ENCODE results near the gene RITA1. TPM values are rescaled to one million over a fixed set of nuclear protein-coding genes. Genes with fewer than 3 reads are reported as not detected.

RITA1 gene
- total RNA-seq, 2 experiments from 2014 or later = 18.5 to 19.1 TPM

GRCh38 chr12:113149361-113150150 lies 36.0 kb upstream of the RITA1 start, which contains the start of gene CFAP73:
Gene CFAP73 (plus strand): TSS chr12:113149724. CDS start chr12:113149858, 134 bp downstream.
- ATAC-seq (no peak), DNase-seq (peak; percentile 41)
- intact Hi-C loops (cut with micrococcal nuclease) = loop anchor here (5.0 kb wide), 1 partner anchor 102 kb away; no protein-coding TSS in a partner anchor
- Mint-ChIP-seq H3K4me3 (no peak within 1 kb of the TSS), H3K4me1 (ENCODE audit: low read depth) (peaks cover 17% of the 10 kb centered on the region), H3K9me3 (peaks cover 5% of the 10 kb centered on the region), H3K27me3 (peaks cover 14% of the 10 kb centered on the region), H3K36me3 (ENCODE audit: low read depth) (no peaks in the 10 kb centered on the region), H3K27ac (no peak within 1 kb of the TSS)
- ChIA-PET POLR2A (no interaction called here), CTCF (interaction anchor here (1.6 to 5.7 kb wide), 4 partner anchors 14 to 100 kb away, joined by 5 to 35 read pairs (median 8); partner anchors contain the start of gene RASAL1)
- TF ChIP-seq CTCF (IDR thresholded peaks at IDR 0.05) = no peak

- POLR2A ChIA-PET = interaction anchor here (2.4 kb wide), 1 partner anchor 17 kb away, joined by 12 read pairs; the partner anchor contains the start of gene RASAL1
- Mint-ChIP-seq H3K27ac (no peak overlapping the region), H3K36me3 (ENCODE audit: low read depth) (no peaks in the 10 kb centered on the region), H3K9me3 (peaks cover 5% of the 10 kb centered on the region), H3K27me3 (peaks cover 21% of the 10 kb centered on the region), H3K4me1 (ENCODE audit: low read depth) (peaks cover 19% of the 10 kb centered on the region), H3K4me3 (peak overlapping the region; percentile 72)
- no peak for TF ChIP-seq CTCF (IDR thresholded peaks at IDR 0.05)
- intact Hi-C loops (cut with micrococcal nuclease) = loop anchor here (5.0 kb wide), 1 partner anchor 104 kb away; no protein-coding TSS in a partner anchor
- ATAC-seq (no peak), DNase-seq (no peak)
- CTCF ChIA-PET = interaction anchor here (1.5 to 8.7 kb wide), 8 partner anchors 10 to 158 kb away, joined by 3 to 65 read pairs (median 10); partner anchors contain the start of gene RASAL1
Measured at GRCh38 chr12:113151655-113152054, 33.9 kb upstream of the RITA1 start.

GRCh38 chr12:113152196-113152834 lies 33.2 kb upstream of the RITA1 start:
- ATAC-seq (no peak), DNase-seq (no peak)
- peaks cover 21% of the 10 kb centered on the region for H3K27me3 Mint-ChIP-seq
- ChIA-PET POLR2A (interaction anchor here (1.1 to 2.4 kb wide), 3 partner anchors 10 to 85 kb away, joined by 4 to 12 read pairs (median 5); partner anchors contain the start of gene RASAL1), CTCF (interaction anchor here (0.8 to 8.7 kb wide), 23 partner anchors 10 to 165 kb away, joined by 3 to 65 read pairs (median 5); partner anchors contain the start of gene RASAL1)
- H3K4me1 Mint-ChIP-seq (ENCODE audit: low read depth) = peaks cover 24% of the 10 kb centered on the region
- no peak for TF ChIP-seq CTCF (IDR thresholded peaks at IDR 0.05)
- intact Hi-C loops (cut with micrococcal nuclease) = loop anchor here (5.0 kb wide), 1 partner anchor 105 kb away; no protein-coding TSS in a partner anchor
- no peaks in the 10 kb centered on the region for H3K36me3 Mint-ChIP-seq (ENCODE audit: low read depth)
- peak overlapping the region; percentile 72 for H3K4me3 Mint-ChIP-seq
- peaks cover 3% of the 10 kb centered on the region for H3K9me3 Mint-ChIP-seq
- no peak overlapping the region for H3K27ac Mint-ChIP-seq

GRCh38 chr12:113152835-113153814 lies 32.4 kb upstream of the RITA1 start:
- Mint-ChIP-seq H3K36me3 (ENCODE audit: low read depth) (no peaks in the 10 kb centered on the region), H3K4me3 (peak overlapping the region; percentile 72), H3K4me1 (ENCODE audit: low read depth) (peaks cover 28% of the 10 kb centered on the region), H3K27ac (peak overlapping the region; percentile 73), H3K27me3 (peaks cover 21% of the 10 kb centered on the region), H3K9me3 (no peaks in the 10 kb centered on the region)
- peak; percentile 51 for TF ChIP-seq CTCF (IDR thresholded peaks at IDR 0.05)
- DNase-seq = peak; percentile 83
- POLR2A ChIA-PET = interaction anchor here (0.6 to 2.4 kb wide), 6 partner anchors 11 to 745 kb away, joined by 3 to 12 read pairs (median 4); partner anchors contain the start of gene RASAL1
- intact Hi-C loops (cut with micrococcal nuclease) = loop anchor here (5.0 kb wide), 1 partner anchor 106 kb away; no protein-coding TSS in a partner anchor
- peak; percentile 83 for ATAC-seq
- CTCF ChIA-PET = interaction anchor here (0.6 to 8.7 kb wide), 23 partner anchors 8 to 166 kb away, joined by 3 to 65 read pairs (median 5); partner anchors contain the start of gene RASAL1
